Effector memory CD4-positive, alpha-beta T cell (primary cell): ENCODE data around the gene CSNK1G2.

Experiments
- DNase-seq, 3 donors: peaks; one replicate each; pipeline ENCODE4 v3.0.0-alpha.2; 2020
- H3K27ac ChIP-seq: 2 replicates; pipeline ENCODE4 v1.7.0; 2013; ENCODE audit warnings: mild to moderate bottlenecking, low read length, moderate library complexity; ENCODE audit not compliant: insufficient read depth, poor library complexity, severe bottlenecking
- H3K27me3 ChIP-seq: replicated peaks from 2 replicates; pipeline ENCODE4 v1.7.0; 2013; ENCODE audit warnings: mild to moderate bottlenecking, low read length; ENCODE audit not compliant: insufficient read depth, control insufficient read depth, poor library complexity, severe bottlenecking
- H3K36me3 ChIP-seq: 2 replicates; pipeline ENCODE4 v1.7.0; 2013; ENCODE audit warnings: mild to moderate bottlenecking, low read length, moderate library complexity; ENCODE audit not compliant: control insufficient read depth, insufficient read depth
- H3K4me1 ChIP-seq: 2 replicates; pipeline ENCODE4 v1.7.0; 2013; ENCODE audit warnings: low read length, mild to moderate bottlenecking; ENCODE audit not compliant: control insufficient read depth, insufficient read depth, poor library complexity, severe bottlenecking
- H3K4me3 ChIP-seq: 2 replicates; pipeline ENCODE4 v1.7.0; 2013; ENCODE audit warnings: low read length, low read depth, mild to moderate bottlenecking; ENCODE audit not compliant: insufficient read depth, poor library complexity, severe bottlenecking
- H3K9me3 ChIP-seq: 2 replicates; pipeline ENCODE4 v1.7.0; 2013; ENCODE audit warnings: mild to moderate bottlenecking, low read length, moderate library complexity; ENCODE audit not compliant: control insufficient read depth

CSNK1G2 gene

GRCh38 chr19:1953037-1953436, 12.1 kb downstream of the CSNK1G2 start:
- H3K9me3 ChIP-seq: no peaks in the 10 kb centered on the region
- peaks cover 24% of the 10 kb centered on the region for H3K36me3 ChIP-seq
- H3K4me3 ChIP-seq: no peak overlapping the region
- H3K27me3 ChIP-seq: no peaks in the 10 kb centered on the region
- H3K27ac ChIP-seq: no peak overlapping the region
- H3K4me1 ChIP-seq: peaks cover 9% of the 10 kb centered on the region
- DNase-seq: no peak

GRCh38 chr19:1953441-1954094, 12.6 kb downstream of the CSNK1G2 start:
- no peak for DNase-seq
- no peak overlapping the region for H3K4me3 ChIP-seq
- H3K27ac ChIP-seq: no peak overlapping the region
- H3K4me1 ChIP-seq: peaks cover 9% of the 10 kb centered on the region
- no peaks in the 10 kb centered on the region for H3K27me3 ChIP-seq
- peaks cover 24% of the 10 kb centered on the region for H3K36me3 ChIP-seq
- no peaks in the 10 kb centered on the region for H3K9me3 ChIP-seq

- no peaks in the 10 kb centered on the region for H3K27me3 ChIP-seq
- peaks cover 24% of the 10 kb centered on the region for H3K36me3 ChIP-seq
- DNase-seq: no peak
- H3K9me3 ChIP-seq: no peaks in the 10 kb centered on the region
- H3K4me3 ChIP-seq: no peak overlapping the region
- peaks cover 9% of the 10 kb centered on the region for H3K4me1 ChIP-seq
- no peak overlapping the region for H3K27ac ChIP-seq
Observed at GRCh38 chr19:1954532-1954933, 13.6 kb downstream of the CSNK1G2 start.

GRCh38 chr19:1955171-1956121, 14.5 kb downstream of the CSNK1G2 start:
- peaks cover 9% of the 10 kb centered on the region for H3K4me1 ChIP-seq
- H3K27ac ChIP-seq: no peak overlapping the region
- H3K27me3 ChIP-seq: no peaks in the 10 kb centered on the region
- no peak overlapping the region for H3K4me3 ChIP-seq
- no peaks in the 10 kb centered on the region for H3K9me3 ChIP-seq
- DNase-seq: no peak
- peaks cover 28% of the 10 kb centered on the region for H3K36me3 ChIP-seq

- Histone ChIP-seq H3K4me3 (no peak overlapping the region), H3K9me3 (no peaks in the 10 kb centered on the region), H3K27me3 (no peaks in the 10 kb centered on the region), H3K36me3 (peaks cover 28% of the 10 kb centered on the region), H3K4me1 (peaks cover 9% of the 10 kb centered on the region), H3K27ac (no peak overlapping the region)
- no peak for DNase-seq
Observed at GRCh38 chr19:1956122-1956494, 15.1 kb downstream of the CSNK1G2 start.

GRCh38 chr19:1956868-1957492, 16.0 kb downstream of the CSNK1G2 start:
- no peak overlapping the region for H3K4me3 ChIP-seq
- peaks cover 9% of the 10 kb centered on the region for H3K4me1 ChIP-seq
- no peak overlapping the region for H3K27ac ChIP-seq
- H3K36me3 ChIP-seq: peaks cover 28% of the 10 kb centered on the region
- H3K27me3 ChIP-seq: no peaks in the 10 kb centered on the region
- DNase-seq: no peak
- H3K9me3 ChIP-seq: no peaks in the 10 kb centered on the region

GRCh38 chr19:1957562-1958248, 16.7 kb downstream of the CSNK1G2 start:
- Histone ChIP-seq H3K27ac (no peak overlapping the region), H3K4me3 (no peak overlapping the region), H3K27me3 (no peaks in the 10 kb centered on the region), H3K9me3 (no peaks in the 10 kb centered on the region), H3K4me1 (peaks cover 9% of the 10 kb centered on the region), H3K36me3 (peaks cover 26% of the 10 kb centered on the region)
- DNase-seq: no peak

GRCh38 chr19:1959928-1960589, 19.1 kb downstream of the CSNK1G2 start:
- peaks cover 9% of the 10 kb centered on the region for H3K4me1 ChIP-seq
- peaks cover 17% of the 10 kb centered on the region for H3K36me3 ChIP-seq
- no peaks in the 10 kb centered on the region for H3K27me3 ChIP-seq
- H3K27ac ChIP-seq: no peak overlapping the region
- DNase-seq: no peak
- no peaks in the 10 kb centered on the region for H3K9me3 ChIP-seq
- no peak overlapping the region for H3K4me3 ChIP-seq

- DNase-seq: no peak
- no peaks in the 10 kb centered on the region for H3K27me3 ChIP-seq
- H3K9me3 ChIP-seq: no peaks in the 10 kb centered on the region
- no peak overlapping the region for H3K4me3 ChIP-seq
- H3K4me1 ChIP-seq: peaks cover 2% of the 10 kb centered on the region
- no peak overlapping the region for H3K27ac ChIP-seq
- peaks cover 15% of the 10 kb centered on the region for H3K36me3 ChIP-seq
Observed at GRCh38 chr19:1961000-1961883, 20.3 kb downstream of the CSNK1G2 start.
